AG09309 (cell line): Measurements from ENCODE around the gene FARS2.

ENCODE experiments used
- DNase-seq: peaks from one replicate; pipeline ENCODE4 v3.0.0-alpha.2; 2010; ENCODE audit warnings: low read depth
- H3K4me3 ChIP-seq: 2 replicates; pipeline ENCODE4 v1.5.1; 2011; ENCODE audit warnings: mild to moderate bottlenecking, low read depth, low read length, moderate library complexity; ENCODE audit not compliant: control insufficient read depth
- TF ChIP-seq, protein P1 (sequence below): IDR thresholded peaks from 2 replicates; pipeline ENCODE4 v1.5.1; 2011; ENCODE audit warnings: mild to moderate bottlenecking, low read depth, low read length, inconsistent platforms; ENCODE audit not compliant: insufficient read depth, control insufficient read depth; ENCODE audit errors: missing control alignments

The FARS2 gene

DNA sequence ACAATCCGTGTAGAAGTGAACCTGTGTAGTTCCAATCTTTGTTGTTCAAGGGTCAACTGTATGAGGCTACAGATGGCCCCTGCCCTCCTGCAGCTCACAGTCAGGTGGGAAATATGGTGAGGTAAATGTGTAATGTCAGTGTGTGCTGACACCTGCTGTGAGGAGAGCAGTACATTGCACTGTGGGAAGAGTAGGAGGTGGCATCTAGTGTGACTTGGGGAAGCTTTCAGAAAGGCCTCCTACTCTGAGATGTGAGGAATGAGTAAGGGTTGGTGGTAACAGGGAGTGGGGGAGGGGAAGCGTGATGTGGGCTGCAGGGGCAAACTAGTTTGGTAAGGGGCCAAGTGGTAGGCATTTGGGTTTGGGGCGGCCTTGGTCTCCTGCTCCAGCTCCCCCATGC lies 188.8 kb downstream of the FARS2 start:
- H3K4me3 ChIP-seq = no peak overlapping the region
- no peak for DNase-seq
- TF ChIP-seq, protein P1, sequence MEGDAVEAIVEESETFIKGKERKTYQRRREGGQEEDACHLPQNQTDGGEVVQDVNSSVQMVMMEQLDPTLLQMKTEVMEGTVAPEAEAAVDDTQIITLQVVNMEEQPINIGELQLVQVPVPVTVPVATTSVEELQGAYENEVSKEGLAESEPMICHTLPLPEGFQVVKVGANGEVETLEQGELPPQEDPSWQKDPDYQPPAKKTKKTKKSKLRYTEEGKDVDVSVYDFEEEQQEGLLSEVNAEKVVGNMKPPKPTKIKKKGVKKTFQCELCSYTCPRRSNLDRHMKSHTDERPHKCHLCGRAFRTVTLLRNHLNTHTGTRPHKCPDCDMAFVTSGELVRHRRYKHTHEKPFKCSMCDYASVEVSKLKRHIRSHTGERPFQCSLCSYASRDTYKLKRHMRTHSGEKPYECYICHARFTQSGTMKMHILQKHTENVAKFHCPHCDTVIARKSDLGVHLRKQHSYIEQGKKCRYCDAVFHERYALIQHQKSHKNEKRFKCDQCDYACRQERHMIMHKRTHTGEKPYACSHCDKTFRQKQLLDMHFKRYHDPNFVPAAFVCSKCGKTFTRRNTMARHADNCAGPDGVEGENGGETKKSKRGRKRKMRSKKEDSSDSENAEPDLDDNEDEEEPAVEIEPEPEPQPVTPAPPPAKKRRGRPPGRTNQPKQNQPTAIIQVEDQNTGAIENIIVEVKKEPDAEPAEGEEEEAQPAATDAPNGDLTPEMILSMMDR = no peak

DNA sequence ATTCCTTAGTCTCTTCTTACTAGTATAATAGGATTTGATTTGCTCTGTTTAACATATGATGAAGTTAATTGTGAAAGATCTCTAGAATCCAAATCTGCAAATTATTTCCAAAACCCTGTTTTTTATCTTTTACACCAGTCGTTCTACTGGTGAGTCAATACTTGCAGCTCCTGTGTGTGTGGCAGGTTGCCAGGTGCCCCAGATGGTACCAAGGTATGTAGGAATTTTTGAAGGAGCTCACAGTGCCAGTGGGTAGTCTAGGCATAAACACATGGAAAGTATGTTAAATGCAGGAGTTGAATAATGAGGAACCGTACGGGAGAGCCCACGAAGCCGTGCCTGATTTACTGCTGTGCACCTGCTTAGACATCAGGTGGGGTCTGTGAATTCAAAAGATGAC lies 192.2 kb downstream of the FARS2 start:
- no peak overlapping the region for H3K4me3 ChIP-seq
- no peak for DNase-seq
- TF ChIP-seq, protein P1 = no peak

DNA sequence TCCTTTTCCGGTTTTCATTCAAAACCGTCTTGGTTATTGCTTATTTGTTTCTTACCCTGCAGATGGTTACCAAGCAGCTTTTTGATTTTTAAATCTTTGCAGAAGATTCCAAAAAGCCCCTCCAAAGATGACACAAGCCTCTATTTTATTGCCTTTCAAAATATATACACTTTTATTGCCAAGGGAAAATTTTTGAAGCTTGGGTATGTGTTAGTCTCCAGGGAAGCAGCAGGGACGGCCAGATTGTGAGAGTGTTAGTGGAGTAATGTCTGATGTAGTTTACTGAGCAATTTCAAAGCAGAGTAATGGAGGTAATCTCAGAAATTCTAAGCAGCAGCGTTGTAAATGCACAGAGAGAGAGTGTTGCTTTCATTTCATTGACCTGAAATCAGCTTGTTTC lies 193.8 kb downstream of the FARS2 start:
- TF ChIP-seq, protein P1 = no peak
- no peak overlapping the region for H3K4me3 ChIP-seq
- no peak for DNase-seq

DNA sequence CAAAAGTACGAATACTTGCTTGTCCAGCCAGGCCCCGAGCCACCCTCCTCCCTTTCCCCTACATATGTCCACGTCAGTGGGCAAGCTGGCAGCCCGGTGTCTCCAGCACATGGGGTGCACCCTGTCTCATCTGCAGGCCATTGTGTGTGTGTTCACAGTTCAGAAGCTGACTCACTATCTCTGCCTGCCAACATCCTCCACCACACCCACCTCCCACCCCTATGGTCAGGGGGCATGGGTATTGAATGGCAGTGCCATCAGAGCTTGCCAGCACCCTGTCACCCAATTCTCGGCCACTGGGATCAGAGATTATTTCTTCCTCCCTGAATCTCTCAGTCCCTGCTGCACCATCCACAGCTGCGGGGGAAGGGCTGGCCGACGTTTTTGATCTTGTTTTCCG lies 195.7 kb downstream of the FARS2 start:
- TF ChIP-seq, protein P1 = no peak
- no peak overlapping the region for H3K4me3 ChIP-seq
- DNase-seq = no peak

DNA sequence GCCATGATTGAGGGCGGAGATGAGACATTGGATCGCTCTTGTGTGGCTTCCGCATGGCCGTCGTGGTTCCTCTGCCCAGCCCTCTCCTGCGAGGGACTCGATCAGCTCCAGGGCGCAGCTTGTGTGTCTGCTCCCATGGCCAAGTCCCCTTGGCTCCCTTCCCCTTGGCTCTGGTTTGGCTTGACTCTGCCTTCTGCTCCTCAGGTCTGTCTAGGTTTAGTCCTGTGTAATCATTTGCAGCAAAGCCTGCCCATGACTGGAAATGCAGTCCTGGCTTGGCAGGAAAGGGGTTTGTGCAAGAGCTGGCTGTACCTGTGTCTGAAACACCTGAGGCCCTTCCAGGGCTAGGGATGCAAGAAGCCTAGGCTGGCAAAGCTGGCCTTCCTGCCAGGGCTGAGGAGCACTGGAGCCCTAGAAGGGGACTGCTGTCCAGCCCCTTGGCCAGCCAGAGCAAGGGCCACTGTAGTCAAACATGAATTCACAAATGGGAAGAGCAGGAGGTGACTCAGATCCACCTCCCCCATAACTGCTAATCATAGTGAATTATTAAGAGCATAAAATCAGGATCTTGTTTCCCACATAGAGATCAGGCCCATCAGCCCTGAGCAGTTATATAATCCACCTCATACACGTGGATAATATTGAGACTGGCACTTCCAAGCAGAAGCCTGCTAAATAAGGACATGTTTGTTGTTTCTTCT lies 196.8 kb downstream of the FARS2 start:
- H3K4me3 ChIP-seq = no peak overlapping the region
- no peak for DNase-seq
- TF ChIP-seq, protein P1 = no peak

DNA sequence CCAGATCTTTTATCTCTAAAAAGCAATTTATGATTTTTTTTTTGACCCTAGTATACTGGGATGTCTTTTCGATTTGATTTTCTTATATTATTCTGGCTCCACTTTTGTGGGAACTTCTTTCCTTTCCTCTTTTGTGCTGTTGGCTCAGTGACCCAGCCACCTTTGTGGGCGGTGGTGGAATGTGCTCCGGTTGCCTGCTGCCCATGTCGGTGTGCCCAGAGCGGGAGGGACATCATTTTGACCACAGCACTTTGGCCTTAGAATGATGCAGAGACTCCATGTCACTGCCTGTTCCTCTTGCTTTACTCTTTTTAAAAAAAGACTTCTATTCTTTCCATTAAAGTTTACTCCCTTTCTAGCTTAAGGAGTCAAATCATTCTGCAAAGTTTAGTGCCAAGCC lies 198.0 kb downstream of the FARS2 start:
- no peak for DNase-seq
- H3K4me3 ChIP-seq = no peak overlapping the region
- TF ChIP-seq, protein P1 = no peak

DNA sequence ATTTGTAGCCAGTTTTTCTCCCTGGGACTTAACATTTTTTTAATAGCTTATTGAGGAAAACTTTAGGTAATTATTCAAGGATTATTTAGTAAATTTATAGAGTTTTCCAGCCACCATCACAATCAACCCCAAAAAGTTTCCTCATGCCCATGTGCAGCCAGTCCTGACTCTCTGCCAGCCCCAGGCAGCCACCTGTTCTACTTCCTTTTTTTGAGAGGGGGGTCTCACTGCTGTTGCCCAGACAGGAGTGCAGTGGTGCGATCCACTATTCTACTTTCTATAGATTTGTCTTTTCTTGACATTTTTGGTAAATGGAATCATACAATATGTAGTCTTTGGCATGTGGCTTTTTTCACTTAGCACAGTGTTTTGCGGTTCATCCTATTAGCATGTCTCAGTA lies 200.1 kb downstream of the FARS2 start:
- no peak for DNase-seq
- H3K4me3 ChIP-seq = no peak overlapping the region
- TF ChIP-seq, protein P1 = no peak
